BLaER1 (cell line): ENCODE results near the gene ARSG.
A peak's percentile ranks its signal among the peaks of the same experiment; 100 is the strongest.

Experiments used
- H3K27ac ChIP-seq: shearing (Covaris generic); formaldehyde crosslinking; 2 replicates; pipeline ENCODE4 v1.8.1; 2022
- H3K27me3 ChIP-seq: shearing (Covaris generic); formaldehyde crosslinking; 2 replicates; pipeline ENCODE4 v1.8.1; 2022
- H3K36me3 ChIP-seq: shearing (Covaris generic); formaldehyde crosslinking; 2 replicates; pipeline ENCODE4 v1.8.1; 2022
- H3K4me1 ChIP-seq: shearing (Covaris generic); formaldehyde crosslinking; 2 replicates; pipeline ENCODE4 v1.8.1; 2022
- H3K4me2 ChIP-seq: shearing (Covaris generic); formaldehyde crosslinking; 2 replicates; pipeline ENCODE4 v1.8.1; 2022
- H3K4me3 ChIP-seq: shearing (Covaris generic); formaldehyde crosslinking; 2 replicates; pipeline ENCODE4 v1.8.1; 2022
- H3K9ac ChIP-seq: shearing (Covaris generic); formaldehyde crosslinking; 2 replicates; pipeline ENCODE4 v1.8.1; 2022
- H3K9me3 ChIP-seq: shearing (Covaris generic); formaldehyde crosslinking; 2 replicates; pipeline ENCODE4 v1.8.1; 2022
- H4K20me1 ChIP-seq: shearing (Covaris generic); formaldehyde crosslinking; 2 replicates; pipeline ENCODE4 v1.8.1; 2022
- Cebpa-rat ChIP-seq: shearing (Covaris generic); IDR thresholded peaks from 2 replicates; pipeline ENCODE4 v1.8.1; 2022

Gene ARSG

DNA sequence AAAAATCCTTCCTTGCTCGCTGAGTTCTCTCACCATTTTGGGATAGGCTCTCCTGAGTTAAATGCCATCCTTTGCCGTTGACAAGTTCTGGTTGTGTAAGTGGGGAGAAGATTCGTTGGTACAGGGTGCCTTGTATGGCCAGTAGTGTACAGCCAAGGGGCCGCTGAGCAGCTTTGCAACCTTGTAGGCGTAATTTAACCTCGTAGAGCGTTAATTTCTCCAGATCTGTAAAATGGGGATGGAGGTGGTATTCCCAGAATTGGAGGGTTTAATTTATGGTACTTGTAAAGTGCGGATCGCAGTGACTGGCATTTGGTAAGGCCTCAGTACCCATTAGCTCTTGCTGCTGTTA, 1.4 kb downstream of the ARSG start:
- Histone ChIP-seq H3K9me3 (no peaks in the 10 kb centered on the region), H4K20me1 (no peaks in the 10 kb centered on the region), H3K36me3 (no peaks in the 10 kb centered on the region), H3K27me3 (no peaks in the 10 kb centered on the region), H3K4me3 (peak overlapping the region; percentile 78), H3K27ac (peak overlapping the region; percentile 97; the same call in 1 of the 2 replicates), H3K4me2 (peak overlapping the region; percentile 97), H3K4me1 (peaks cover 53% of the 10 kb centered on the region), H3K9ac (peak overlapping the region; percentile 93; the same call in 1 of the 2 replicates)
- TF ChIP-seq Cebpa-rat: no peak

DNA sequence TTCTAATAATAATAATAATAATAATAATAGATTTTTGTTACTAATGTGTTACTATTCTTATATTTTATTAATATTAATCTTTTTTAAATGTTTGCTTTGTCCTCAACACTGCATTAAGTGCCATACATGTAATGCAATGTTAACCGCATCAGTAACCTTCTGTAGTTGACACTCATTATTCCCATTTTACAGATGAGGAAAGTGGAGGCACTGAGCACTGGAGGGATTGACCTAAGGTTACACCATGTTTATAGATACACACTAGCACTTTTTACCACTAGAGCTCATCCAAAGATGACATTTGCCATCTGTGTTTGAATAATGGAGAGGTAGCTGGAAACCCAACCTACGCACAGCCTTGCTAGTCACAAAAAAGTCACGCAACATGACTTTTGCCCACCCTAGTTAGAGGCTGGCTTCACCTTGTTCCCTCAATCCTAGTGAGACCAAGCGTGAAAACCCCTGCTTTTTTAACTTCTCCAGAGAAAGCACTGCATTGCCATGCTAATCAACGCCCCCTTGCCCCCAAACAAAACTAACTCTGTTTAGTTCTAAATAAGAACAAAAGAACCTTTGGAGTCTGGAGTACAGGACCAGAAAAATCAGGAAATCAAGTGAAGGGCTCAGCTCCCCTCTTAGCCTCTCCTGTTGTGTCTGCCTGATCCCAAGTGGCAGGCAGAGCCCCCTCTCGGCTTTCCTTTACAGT, 2.3 kb downstream of the ARSG start:
- TF ChIP-seq Cebpa-rat: no peak
- Histone ChIP-seq H3K27ac (no peak overlapping the region), H3K4me2 (no peak overlapping the region), H3K9me3 (no peaks in the 10 kb centered on the region), H3K36me3 (no peaks in the 10 kb centered on the region), H3K4me1 (peaks cover 43% of the 10 kb centered on the region), H4K20me1 (no peaks in the 10 kb centered on the region), H3K9ac (no peak overlapping the region), H3K4me3 (no peak overlapping the region), H3K27me3 (no peaks in the 10 kb centered on the region)

DNA sequence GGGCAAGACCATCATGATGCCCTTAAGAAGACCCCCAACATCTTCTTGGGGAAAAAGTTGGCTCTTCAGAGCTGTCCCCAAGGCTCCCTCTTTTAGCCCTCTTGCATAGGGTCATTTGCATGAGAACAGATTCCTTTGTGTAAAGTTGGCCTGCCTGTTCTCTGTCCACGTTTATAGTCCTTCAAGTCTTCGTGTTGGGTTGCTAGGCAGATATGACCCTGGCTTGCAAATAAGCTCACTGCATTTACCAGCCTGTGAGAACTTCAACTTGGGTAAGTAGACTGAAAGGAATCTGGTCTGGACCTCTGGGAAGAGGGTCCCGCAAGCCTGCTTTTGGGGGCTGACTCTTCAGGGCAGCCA, 2.9 kb downstream of the ARSG start:
- H3K4me2 ChIP-seq: no peak overlapping the region
- no peak overlapping the region for H3K27ac ChIP-seq
- H3K4me3 ChIP-seq: no peak overlapping the region
- no peaks in the 10 kb centered on the region for H4K20me1 ChIP-seq
- H3K36me3 ChIP-seq: no peaks in the 10 kb centered on the region
- H3K4me1 ChIP-seq: peaks cover 38% of the 10 kb centered on the region
- no peak for TF ChIP-seq Cebpa-rat
- no peak overlapping the region for H3K9ac ChIP-seq
- no peaks in the 10 kb centered on the region for H3K9me3 ChIP-seq
- H3K27me3 ChIP-seq: no peaks in the 10 kb centered on the region

GRCh38 chr17:68294617-68295016, 3.3 kb downstream of the ARSG start:
- no peak overlapping the region for H3K9ac ChIP-seq
- TF ChIP-seq Cebpa-rat: no peak
- H4K20me1 ChIP-seq: no peaks in the 10 kb centered on the region
- no peaks in the 10 kb centered on the region for H3K27me3 ChIP-seq
- H3K9me3 ChIP-seq: no peaks in the 10 kb centered on the region
- H3K4me1 ChIP-seq: peaks cover 34% of the 10 kb centered on the region
- no peak overlapping the region for H3K4me2 ChIP-seq
- no peaks in the 10 kb centered on the region for H3K36me3 ChIP-seq
- H3K4me3 ChIP-seq: no peak overlapping the region
- H3K27ac ChIP-seq: no peak overlapping the region

DNA sequence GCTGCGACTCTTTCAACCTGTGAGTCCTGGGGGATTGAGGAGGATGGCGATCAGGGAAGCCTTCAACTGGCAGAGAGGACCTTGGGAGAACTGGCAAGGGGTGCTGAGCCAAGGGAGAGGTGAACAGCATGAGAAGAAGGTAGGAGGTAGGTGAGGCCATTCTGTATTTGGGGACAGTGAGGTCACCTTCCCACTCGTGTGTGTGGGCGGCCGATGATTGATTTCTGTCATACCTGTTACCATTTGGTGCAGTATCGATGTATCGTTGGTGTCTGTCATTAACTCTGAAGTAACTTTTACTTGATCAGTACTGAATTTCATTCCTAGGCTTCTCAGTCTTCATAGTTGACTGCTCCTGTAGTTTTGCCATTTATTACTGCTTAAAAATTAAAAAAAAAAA, 3.8 kb downstream of the ARSG start:
- no peak overlapping the region for H3K27ac ChIP-seq
- H3K36me3 ChIP-seq: no peaks in the 10 kb centered on the region
- H3K4me1 ChIP-seq: peaks cover 29% of the 10 kb centered on the region
- H3K9ac ChIP-seq: no peak overlapping the region
- no peaks in the 10 kb centered on the region for H3K27me3 ChIP-seq
- H3K4me3 ChIP-seq: no peak overlapping the region
- H4K20me1 ChIP-seq: no peaks in the 10 kb centered on the region
- TF ChIP-seq Cebpa-rat: no peak
- no peak overlapping the region for H3K4me2 ChIP-seq
- no peaks in the 10 kb centered on the region for H3K9me3 ChIP-seq

- Histone ChIP-seq H3K9ac (no peak overlapping the region), H3K4me3 (no peak overlapping the region), H3K4me2 (peak overlapping the region; percentile 0; the same call in 1 of the 2 replicates), H3K27me3 (no peaks in the 10 kb centered on the region), H3K27ac (no peak overlapping the region), H3K9me3 (no peaks in the 10 kb centered on the region), H4K20me1 (no peaks in the 10 kb centered on the region), H3K4me1 (peaks cover 21% of the 10 kb centered on the region), H3K36me3 (no peaks in the 10 kb centered on the region)
- no peak for TF ChIP-seq Cebpa-rat
Observed at GRCh38 chr17:68296217-68297191, 5.2 kb downstream of the ARSG start.

DNA sequence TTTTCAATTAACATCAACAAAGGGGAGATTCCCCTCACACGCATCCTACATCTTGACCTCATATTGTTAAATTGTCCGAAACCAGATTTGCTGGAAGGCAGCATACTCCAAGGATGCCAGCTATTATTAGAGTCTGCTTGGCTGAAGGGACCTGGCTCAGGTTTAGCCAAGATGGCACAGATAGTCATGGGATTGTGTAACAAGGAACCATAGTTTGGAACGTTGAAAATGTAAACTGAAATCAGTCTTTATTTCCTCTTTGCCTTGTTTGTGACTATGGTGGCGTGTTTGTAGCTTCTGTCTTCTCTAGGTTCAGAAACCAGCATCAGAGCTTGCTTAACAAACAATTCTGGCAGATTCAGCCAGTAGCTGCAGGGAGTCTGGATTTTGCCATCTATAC, 5.9 kb downstream of the ARSG start:
- Histone ChIP-seq H3K4me3 (no peak overlapping the region), H3K36me3 (no peaks in the 10 kb centered on the region), H3K4me2 (peak overlapping the region; percentile 0; the same call in 1 of the 2 replicates), H3K27ac (no peak overlapping the region), H3K4me1 (peaks cover 24% of the 10 kb centered on the region), H3K9me3 (no peaks in the 10 kb centered on the region), H3K27me3 (no peaks in the 10 kb centered on the region), H4K20me1 (no peaks in the 10 kb centered on the region), H3K9ac (no peak overlapping the region)
- TF ChIP-seq Cebpa-rat: no peak

- Histone ChIP-seq H3K4me3 (no peak overlapping the region), H3K9ac (no peak overlapping the region), H3K4me1 (peaks cover 19% of the 10 kb centered on the region), H3K27me3 (no peaks in the 10 kb centered on the region), H3K4me2 (no peak overlapping the region), H3K9me3 (no peaks in the 10 kb centered on the region), H4K20me1 (no peaks in the 10 kb centered on the region), H3K27ac (no peak overlapping the region), H3K36me3 (no peaks in the 10 kb centered on the region)
- no peak for TF ChIP-seq Cebpa-rat
Observed at GRCh38 chr17:68298601-68299000, 7.3 kb downstream of the ARSG start.

DNA sequence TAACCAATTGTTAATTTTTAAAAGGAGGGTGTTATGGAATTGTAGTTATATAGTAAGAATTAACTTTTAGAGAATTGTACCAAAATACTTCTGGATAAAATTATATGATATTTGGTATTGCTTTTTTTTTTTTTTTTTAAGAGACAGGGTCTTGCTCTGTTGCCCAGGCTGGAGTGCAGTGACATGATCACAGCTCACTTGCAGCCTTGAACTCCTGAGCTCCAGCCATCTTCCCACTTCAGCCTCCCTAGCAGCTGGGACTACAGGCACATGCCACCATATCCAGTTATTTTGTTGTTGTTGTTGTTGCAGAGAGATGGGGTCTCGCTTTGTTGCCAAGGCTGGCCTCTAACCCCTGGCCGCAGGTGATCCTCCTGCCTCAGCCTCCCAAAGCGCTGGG, 8.5 kb downstream of the ARSG start:
- TF ChIP-seq Cebpa-rat: no peak
- no peaks in the 10 kb centered on the region for H3K27me3 ChIP-seq
- no peaks in the 10 kb centered on the region for H3K9me3 ChIP-seq
- H3K4me3 ChIP-seq: no peak overlapping the region
- no peak overlapping the region for H3K4me2 ChIP-seq
- H3K4me1 ChIP-seq: peaks cover 19% of the 10 kb centered on the region
- no peaks in the 10 kb centered on the region for H3K36me3 ChIP-seq
- no peaks in the 10 kb centered on the region for H4K20me1 ChIP-seq
- no peak overlapping the region for H3K9ac ChIP-seq
- H3K27ac ChIP-seq: no peak overlapping the region

DNA sequence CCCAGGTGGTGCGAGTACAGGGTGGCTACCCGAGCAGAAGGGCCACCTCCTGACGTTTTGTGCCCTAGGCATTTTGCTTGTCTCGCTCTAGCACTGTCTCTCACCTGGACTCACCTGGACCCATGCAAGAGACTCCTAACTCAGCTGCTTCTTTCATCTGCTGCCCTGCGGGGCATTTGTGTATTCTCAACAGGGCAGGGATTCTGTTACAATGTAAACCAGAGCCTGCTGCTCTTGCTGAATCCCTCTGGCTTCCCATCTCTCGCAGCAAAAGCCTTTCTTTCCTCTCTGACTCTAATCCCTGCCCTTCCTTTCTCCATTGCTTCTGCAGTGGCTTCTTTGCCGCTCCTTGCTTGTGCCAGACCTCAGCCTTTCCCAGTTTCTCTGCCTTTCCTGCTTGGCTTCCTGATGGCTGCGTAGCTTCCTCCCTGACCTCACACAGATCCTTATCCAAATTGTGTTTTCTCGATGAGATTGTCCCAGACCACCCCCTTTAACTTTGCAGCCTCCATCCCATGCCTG, 10.2 kb downstream of the ARSG start:
- H3K9ac ChIP-seq: no peak overlapping the region
- no peaks in the 10 kb centered on the region for H3K27me3 ChIP-seq
- TF ChIP-seq Cebpa-rat: no peak
- peaks cover 25% of the 10 kb centered on the region for H3K4me1 ChIP-seq
- no peak overlapping the region for H3K4me3 ChIP-seq
- no peaks in the 10 kb centered on the region for H3K36me3 ChIP-seq
- no peaks in the 10 kb centered on the region for H4K20me1 ChIP-seq
- H3K4me2 ChIP-seq: no peak overlapping the region
- H3K9me3 ChIP-seq: no peaks in the 10 kb centered on the region
- no peak overlapping the region for H3K27ac ChIP-seq
